WTC11 (cell line): ENCODE data around the gene CTNNA3. TPM values are rescaled to one million over a fixed set of nuclear protein-coding genes. Genes with fewer than 3 reads are reported as not detected.

Experiments
- ATAC-seq: fragments of 200-7000 bp; cut with Tn5 transposase; 2 replicates; pipeline ENCODE4 v1.10.0; 2021; ENCODE audit warnings: mild to moderate bottlenecking, moderate library complexity
- CTCF ChIA-PET: fragments of 300-600 bp; sonication (Branson Sonifier 250); formaldehyde crosslinking; loops from one replicate; lab custom pipeline; 2021; ENCODE audit warnings: antibody characterized with exemption; lab: Charles Lee
- POLR2A ChIA-PET: fragments of 350-600 bp; sonication (Branson Sonifier 250); formaldehyde crosslinking; loops from one replicate; lab custom pipeline; 2021; ENCODE audit warnings: antibody characterized with exemption; lab: Charles Lee
- DNase-seq: peaks from one replicate; pipeline ENCODE4 v3.0.0; 2021; ENCODE audit warnings: low spot score
- H3K27ac Mint-ChIP-seq: 2 replicates; pipeline ENCODE4 v1.8.0; 2021; ENCODE audit warnings: mixed read lengths
- H3K27me3 Mint-ChIP-seq: 2 replicates; pipeline ENCODE4 v1.8.0; 2021; ENCODE audit warnings: low read depth, mild to moderate bottlenecking, moderate library complexity, mixed read lengths
- H3K36me3 Mint-ChIP-seq: 2 replicates; pipeline ENCODE4 v1.8.0; 2021; ENCODE audit warnings: mixed read lengths
- H3K4me1 Mint-ChIP-seq: 2 replicates; pipeline ENCODE4 v1.8.0; 2022; ENCODE audit warnings: mixed read lengths
- H3K4me3 Mint-ChIP-seq: 2 replicates; pipeline ENCODE4 v1.8.0; 2021; ENCODE audit warnings: mild to moderate bottlenecking, moderate library complexity, mixed read lengths
- H3K9me3 Mint-ChIP-seq: 2 replicates; pipeline ENCODE4 v1.8.0; 2021; ENCODE audit warnings: mixed read lengths
- E2F4 ChIP-seq: sonication (generic); formaldehyde crosslinking; IDR thresholded peaks from 2 replicates; pipeline ENCODE4 v1.8.1; 2022; ENCODE audit warnings: low read depth, mild to moderate bottlenecking, moderate library complexity, missing genetic modification reagents, borderline replicate concordance
- ESRRA ChIP-seq: sonication (generic); formaldehyde crosslinking; IDR thresholded peaks from 2 replicates; pipeline ENCODE4 v1.8.1; 2022; ENCODE audit warnings: mild to moderate bottlenecking, missing genetic modification reagents, borderline replicate concordance
- ETV6 ChIP-seq: sonication (generic); formaldehyde crosslinking; IDR thresholded peaks from 2 replicates; pipeline ENCODE4 v1.8.1; 2022; ENCODE audit warnings: mild to moderate bottlenecking, missing genetic modification reagents
- FOXP4 ChIP-seq: sonication (generic); formaldehyde crosslinking; IDR thresholded peaks from 2 replicates; pipeline ENCODE4 v1.8.0; 2022; ENCODE audit warnings: mild to moderate bottlenecking, missing genetic modification reagents
- GABPB1 ChIP-seq: sonication (generic); formaldehyde crosslinking; IDR thresholded peaks from 2 replicates; pipeline ENCODE4 v1.8.1; 2023; ENCODE audit warnings: mild to moderate bottlenecking, missing genetic modification reagents
- HMGXB4 ChIP-seq: sonication (generic); formaldehyde crosslinking; IDR thresholded peaks from 2 replicates; pipeline ENCODE4 v1.8.1; 2023; ENCODE audit warnings: mild to moderate bottlenecking, moderate library complexity, missing genetic modification reagents
- IRF2 ChIP-seq: sonication (generic); formaldehyde crosslinking; IDR thresholded peaks from 2 replicates; pipeline ENCODE4 v1.8.0; 2022; ENCODE audit warnings: low read depth, missing genetic modification reagents, borderline replicate concordance
- NFATC4 ChIP-seq: fragments of 250-450 bp; sonication (Bioruptor Pico); IDR thresholded peaks from 2 replicates; pipeline ENCODE4 v1.9.0; 2021; ENCODE audit warnings: mild to moderate bottlenecking
- NFE2L1 ChIP-seq: sonication (generic); formaldehyde crosslinking; IDR thresholded peaks from 2 replicates; pipeline ENCODE4 v1.8.1; 2023; ENCODE audit warnings: missing genetic modification reagents
- OVOL2 ChIP-seq: fragments of 250-450 bp; sonication (Bioruptor Pico); IDR thresholded peaks from 2 replicates; pipeline ENCODE4 v1.9.0; 2021; ENCODE audit warnings: mild to moderate bottlenecking, borderline replicate concordance
- PRRX2 ChIP-seq: fragments of 250-450 bp; sonication (Bioruptor Pico); IDR thresholded peaks from 2 replicates; pipeline ENCODE4 v1.8.0; 2021; ENCODE audit warnings: mild to moderate bottlenecking
- RORB ChIP-seq: fragments of 250-450 bp; sonication (Bioruptor Pico); IDR thresholded peaks from 2 replicates; pipeline ENCODE4 v1.9.0; 2021; ENCODE audit warnings: mild to moderate bottlenecking
- SMAD3 ChIP-seq: sonication (generic); formaldehyde crosslinking; IDR thresholded peaks from 2 replicates; pipeline ENCODE4 v1.8.0; 2022; ENCODE audit warnings: missing genetic modification reagents, mild to moderate bottlenecking, borderline replicate concordance
- SMAD4 ChIP-seq: sonication (generic); formaldehyde crosslinking; IDR thresholded peaks from 2 replicates; pipeline ENCODE4 v1.8.0; 2022; ENCODE audit warnings: mild to moderate bottlenecking, missing genetic modification reagents
- ZNF138 ChIP-seq: sonication (generic); formaldehyde crosslinking; conservative IDR thresholded peaks from 2 replicates; pipeline ENCODE4 v1.8.1; 2022; ENCODE audit warnings: mild to moderate bottlenecking, moderate library complexity, missing genetic modification reagents
- ZNF219 ChIP-seq: sonication (generic); formaldehyde crosslinking; IDR thresholded peaks from 2 replicates; pipeline ENCODE4 v1.8.0; 2023; ENCODE audit warnings: missing genetic modification reagents, mild to moderate bottlenecking, borderline replicate concordance
- ZNF232 ChIP-seq: sonication (generic); formaldehyde crosslinking; IDR thresholded peaks from 2 replicates; pipeline ENCODE4 v1.8.0; 2022; ENCODE audit warnings: mild to moderate bottlenecking, missing genetic modification reagents
- ZNF317 ChIP-seq: sonication (generic); formaldehyde crosslinking; IDR thresholded peaks from 2 replicates; pipeline ENCODE4 v1.8.1; 2023; ENCODE audit warnings: low read depth, mild to moderate bottlenecking, moderate library complexity, missing genetic modification reagents, borderline replicate concordance
- ZNF416 ChIP-seq: fragments of 250-450 bp; sonication (Bioruptor Pico); IDR thresholded peaks from 2 replicates; pipeline ENCODE4 v1.9.0; 2021; ENCODE audit warnings: mild to moderate bottlenecking, inconsistent platforms
- ZNF425 ChIP-seq: fragments of 250-450 bp; sonication (Bioruptor Pico); conservative IDR thresholded peaks from 2 replicates; pipeline ENCODE4 v1.9.0; 2021; ENCODE audit warnings: mild to moderate bottlenecking
- ZNF532 ChIP-seq: fragments of 250-450 bp; sonication (Bioruptor Pico); IDR thresholded peaks from 2 replicates; pipeline ENCODE4 v1.9.0; 2021; ENCODE audit warnings: mild to moderate bottlenecking, borderline replicate concordance
- ZSCAN18 ChIP-seq: fragments of 250-450 bp; sonication (Bioruptor Pico); IDR thresholded peaks from 2 replicates; pipeline ENCODE4 v2.1.2; 2022; ENCODE audit warnings: mild to moderate bottlenecking, moderate library complexity
- total RNA-seq: library from RNA; stranded (reverse); gene quantifications from 3 replicates; pipeline ENCODE4 v1.2.3, GENCODE V29; 2021

Gene CTNNA3
- total RNA-seq, 1 experiment from 2014 or later, result 6.1 TPM

GRCh38 chr10:67327626-67328535 is 368.1 kb downstream of the CTNNA3 start (continued):
- no peak for TF ChIP-seq HMGXB4 (CRISPR knock-in tag)
- no peak for TF ChIP-seq ZNF138 (CRISPR knock-in tag)
- no peak for TF ChIP-seq E2F4 (CRISPR knock-in tag)
- TF ChIP-seq ZNF532 (CRISPR knock-in tag), result no peak

GRCh38 chr10:67319976-67320375 is 376.0 kb downstream of the CTNNA3 start:
- POLR2A ChIA-PET, result no interaction called here
- Mint-ChIP-seq H3K4me1 (no peaks in the 10 kb centered on the region), H3K9me3 (peaks cover 35% of the 10 kb centered on the region), H3K36me3 (peaks cover 5% of the 10 kb centered on the region), H3K27me3 (no peaks in the 10 kb centered on the region; the same call in 1 of the 2 replicates), H3K4me3 (no peak overlapping the region), H3K27ac (no peak overlapping the region)
- CTCF ChIA-PET, result no interaction called here
- TF ChIP-seq ZNF317 (no peak), ZNF425 (CRISPR knock-in tag) (no peak), PRRX2 (CRISPR knock-in tag) (no peak), ETV6 (CRISPR knock-in tag) (no peak), GABPB1 (no peak), SMAD3 (CRISPR knock-in tag) (no peak), NFE2L1 (CRISPR knock-in tag) (no peak), ZNF416 (CRISPR knock-in tag) (no peak), IRF2 (no peak), ZSCAN18 (CRISPR knock-in tag) (no peak), RORB (CRISPR knock-in tag) (no peak), ZNF219 (CRISPR knock-in tag) (no peak), ZNF232 (CRISPR knock-in tag) (no peak), OVOL2 (no peak), ESRRA (no peak), SMAD4 (CRISPR knock-in tag) (no peak), NFATC4 (CRISPR knock-in tag) (no peak), FOXP4 (no peak)
- ATAC-seq, result no peak
- DNase-seq, result no peak
